Endothelial cell of umbilical vein (primary cell): Measurements from ENCODE around the gene BZW2. TPM values are rescaled to one million over a fixed set of nuclear protein-coding genes. Genes with fewer than 3 reads are reported as not detected.
"Not testable (repeated sequence)": the region's sequence is repeated elsewhere in the genome, so short reads cannot be mapped to it uniquely, and the experiment has no call there.

Source experiments
- BruUV-seq: library from RNA; stranded (reverse); fragments of 400-500 nt; replicated peaks from 2 replicates; lab custom pipeline; 2021; lab: Mats Ljungman, UMichigan
- CTCF ChIA-PET: fragments of 300-600, 350-600 bp; sonication (Branson Sonifier 250); formaldehyde crosslinking; loops from one replicate; lab custom pipeline; 2021; ENCODE audit warnings: antibody characterized with exemption, inconsistent platforms; lab: Charles Lee
- POLR2A ChIA-PET: fragments of 300-600, 350-600 bp; sonication (Branson Sonifier 250); formaldehyde crosslinking; loops from one replicate; lab custom pipeline; 2021; ENCODE audit warnings: antibody characterized with exemption, inconsistent platforms; lab: Charles Lee
- DNase-seq: peaks from one replicate; pipeline ENCODE4 v3.0.0-alpha.2; 2011; ENCODE audit warnings: low read depth, low spot score
- FAIRE-seq: peaks from 2 replicates; lab custom pipeline; 2011; peaks lifted over from hg19 to GRCh38; lab: Jason Lieb, UNC
- H2AFZ ChIP-seq: 2 replicates; pipeline ENCODE4 v1.6.0; 2012; ENCODE audit warnings: low read depth, low read length, control low read depth, inconsistent platforms
- H3K27ac ChIP-seq: 2 replicates; pipeline ENCODE4 v1.5.1; 2011; ENCODE audit warnings: low read depth, mild to moderate bottlenecking, control low read depth, low read length, moderate library complexity; ENCODE audit not compliant: insufficient read depth
- H3K27me3 ChIP-seq, 2 experiments: 2 replicates each; pipeline versions ENCODE4 v1.6.0 to v1.6.1; 2011; ENCODE audit warnings: low read length in 2 of 2, mixed read lengths in 1 of 2; ENCODE audit not compliant: control insufficient read depth in 2 of 2, insufficient read depth in 2 of 2
- H3K36me3 ChIP-seq, 2 experiments: 2 replicates in 1 of 2; 3 replicates in 1 of 2; pipeline ENCODE4 v1.5.1; 2011; ENCODE audit warnings: low read length in 2 of 2, mild to moderate bottlenecking in 1 of 2, moderate library complexity in 1 of 2; ENCODE audit not compliant: control insufficient read depth in 2 of 2, insufficient read depth in 2 of 2; ENCODE audit errors: extremely low read depth in 1 of 2
- H3K4me1 ChIP-seq: 3 replicates; pipeline ENCODE4 v1.5.1; 2011; ENCODE audit warnings: mild to moderate bottlenecking, low read length; ENCODE audit not compliant: control insufficient read depth, insufficient read depth; ENCODE audit errors: extremely low read depth
- H3K4me2 ChIP-seq: 2 replicates; pipeline ENCODE4 v1.6.1; 2011; ENCODE audit warnings: low read length, control low read depth, mixed read lengths; ENCODE audit not compliant: insufficient read depth
- H3K4me3 ChIP-seq, 3 experiments: fragments of 200-600 bp in 1 of 3; sonication (generic), shearing (Covaris generic) in 1 of 3; replicated peaks in 1 of 3; 2 replicates each; pipeline ENCODE4 v1.5.1; 2011 to 2016; ENCODE audit warnings: control low read depth in 3 of 3, low read length in 3 of 3, mild to moderate bottlenecking in 2 of 3, inconsistent platforms in 1 of 3, low read depth in 1 of 3, moderate library complexity in 1 of 3; ENCODE audit not compliant: insufficient read depth in 1 of 3
- H3K79me2 ChIP-seq: 2 replicates; pipeline ENCODE4 v1.6.0; 2012; ENCODE audit warnings: low read length, inconsistent platforms; ENCODE audit not compliant: control insufficient read depth, insufficient read depth
- H3K9ac ChIP-seq: replicated peaks from 2 replicates; pipeline ENCODE3; 2011; ENCODE audit warnings: low read length, control low read depth; ENCODE audit not compliant: insufficient read depth; ENCODE audit errors: extremely low read depth
- H3K9me1 ChIP-seq: replicated peaks from 3 replicates; pipeline ENCODE4 v1.6.0; 2011; ENCODE audit warnings: mild to moderate bottlenecking, low read length; ENCODE audit not compliant: control insufficient read depth, insufficient read depth; ENCODE audit errors: extremely low read depth
- H3K9me3 ChIP-seq: replicated peaks from 2 replicates; pipeline ENCODE4 v1.5.1; 2012; ENCODE audit warnings: low read length, inconsistent platforms; ENCODE audit not compliant: control insufficient read depth, insufficient read depth
- H4K20me1 ChIP-seq: replicated peaks from 2 replicates; pipeline ENCODE3; 2011; ENCODE audit warnings: mild to moderate bottlenecking, low read length; ENCODE audit not compliant: control insufficient read depth, insufficient read depth; ENCODE audit errors: extremely low read depth
- EZH2 ChIP-seq: IDR thresholded peaks from 2 replicates; pipeline ENCODE4 v1.6.1; 2012; ENCODE audit warnings: borderline replicate concordance, low read depth, mild to moderate bottlenecking, moderate library complexity, low read length, inconsistent platforms; ENCODE audit not compliant: severe bottlenecking
- FOS ChIP-seq: IDR thresholded peaks from 2 replicates; pipeline ENCODE4 v1.6.1; 2011; ENCODE audit warnings: mild to moderate bottlenecking, low read length, moderate library complexity, borderline replicate concordance; ENCODE audit not compliant: insufficient read depth
- GATA2 ChIP-seq: IDR thresholded peaks from 2 replicates; pipeline ENCODE4 v1.7.0; 2011; ENCODE audit warnings: low read depth, mild to moderate bottlenecking, moderate library complexity, mixed read lengths, low read length; ENCODE audit not compliant: insufficient read length, insufficient read depth
- JUN ChIP-seq: IDR thresholded peaks from 2 replicates; pipeline ENCODE4 v1.6.1; 2011; ENCODE audit warnings: borderline replicate concordance, low read depth; ENCODE audit not compliant: insufficient read length, insufficient read depth
- MYC ChIP-seq: IDR thresholded peaks from one replicate; pipeline ENCODE4 v1.6.1; 2011; ENCODE audit warnings: mild to moderate bottlenecking, low read depth, low read length
- POLR2A ChIP-seq: IDR thresholded peaks from 2 replicates; pipeline ENCODE4 v1.6.1; 2012; ENCODE audit warnings: low read depth, mild to moderate bottlenecking, control low read depth, low read length
- POLR2AphosphoS5 ChIP-seq: IDR thresholded peaks from 2 replicates; pipeline ENCODE4 v1.6.1; 2012; ENCODE audit warnings: low read depth, mild to moderate bottlenecking, control low read depth, low read length, moderate library complexity; ENCODE audit not compliant: insufficient read depth
- dilution Hi-C: fragments of 300-500 bp; cut with MboI; formaldehyde crosslinking; loops from one replicate; pipeline ENCODE4 v1.15.0; 2019; ENCODE audit warnings: low sequenced_read_pairs; ENCODE audit not compliant: extremely low pct_ligation_motif_present
- intact Hi-C: fragments of 100-400 bp; cut with micrococcal nuclease; formaldehyde crosslinking; loops from one replicate; pipeline ENCODE4 v1.10.0; 2022
- polyA plus RNA-seq, 4 experiments: library from polyadenylated mRNA; depleted of rRNA in 3 of 4; stranded (reverse) in 3 of 4; unstranded in 1 of 4; fragments of >200 nt; gene quantifications; 2 replicates each; pipeline versions ENCODE4 v1.2.1 to v1.2.3, GENCODE V29; 2011 to 2012; ENCODE audit warnings: missing spikeins in 1 of 4
- total RNA-seq: library from RNA; stranded (reverse); gene quantifications from 2 replicates; pipeline ENCODE4 v1.2.3, GENCODE V29; 2021
- TF ChIP-seq, protein P1 (sequence below): IDR thresholded peaks from 2 replicates; pipeline ENCODE4 v1.6.1; 2011; ENCODE audit not compliant: insufficient read depth, insufficient read length
- TF ChIP-seq, protein P2 (sequence below), 2 donors: IDR thresholded peaks; 1 replicate in 1 of 2; 2 replicates in 1 of 2; pipeline ENCODE4 v1.5.1; 2011; ENCODE audit warnings: low read length in 2 of 2, mild to moderate bottlenecking in 2 of 2, moderate library complexity in 2 of 2, control low read depth in 1 of 2, inconsistent platforms in 1 of 2, low read depth in 1 of 2; ENCODE audit not compliant: insufficient read depth in 1 of 2; ENCODE audit errors: extremely low read depth in 1 of 2

The BZW2 gene
- total and polyA plus RNA-seq, 2 donors (not counting 3 experiments of a cell fraction or from before 2014, with no cell fraction given): 39.7 to 106 TPM

DNA sequence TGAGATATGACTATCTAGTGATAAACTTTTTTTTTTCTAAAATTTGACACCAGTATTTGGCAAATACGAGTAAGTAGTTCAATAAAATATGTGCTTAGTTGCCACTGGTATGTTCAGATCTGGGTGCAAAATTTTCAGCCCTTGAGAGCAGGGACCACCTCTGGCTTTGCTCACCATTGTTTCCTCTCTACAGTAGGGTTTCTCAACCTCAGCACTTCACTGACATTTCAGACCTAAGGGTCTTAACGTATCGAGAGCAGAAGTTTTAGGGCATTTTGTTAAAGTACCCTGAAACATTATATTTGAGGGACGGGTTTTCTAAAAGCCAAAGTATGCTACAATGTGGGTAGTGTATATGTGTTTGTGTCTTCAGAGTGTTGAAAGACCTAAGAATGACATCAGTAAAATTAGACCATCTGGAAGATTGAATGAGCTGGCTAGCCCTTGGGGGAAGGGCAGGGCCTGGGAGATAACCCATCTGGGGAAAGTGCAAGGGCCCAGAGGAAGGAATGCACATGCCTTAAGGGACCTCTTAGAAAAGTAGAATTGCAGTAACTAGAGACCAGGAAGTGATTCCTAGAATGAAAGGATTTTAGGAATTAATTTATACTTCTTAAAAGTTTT, 11.8 kb downstream of the BZW2 start:
- no TSS peak for BruUV-seq
- FAIRE-seq (no peak), DNase-seq (no peak)
- Histone ChIP-seq H3K27me3 (no peaks in the 10 kb centered on the region), H3K9ac (no peak overlapping the region), H3K9me3 (no peaks in the 10 kb centered on the region), H3K4me1 (peaks cover 19% of the 10 kb centered on the region), H4K20me1 (peaks cover 2% of the 10 kb centered on the region), H3K4me2 (no peak overlapping the region), H3K27ac (no peak overlapping the region), H3K79me2 (peaks cover 94% of the 10 kb centered on the region), H3K4me3 (no peak overlapping the region), H2AFZ (no peak overlapping the region), H3K9me1 (no peaks in the 10 kb centered on the region), H3K36me3 (no peaks in the 10 kb centered on the region)
- CTCF ChIA-PET: interaction anchor here (0.6 to 1.5 kb wide), 2 partner anchors 9 to 38 kb away, joined by 3 read pairs; no protein-coding TSS in a partner anchor
- intact Hi-C loops (no loop called here), dilution Hi-C loops (no loop called here)
- TF ChIP-seq, protein P1, sequence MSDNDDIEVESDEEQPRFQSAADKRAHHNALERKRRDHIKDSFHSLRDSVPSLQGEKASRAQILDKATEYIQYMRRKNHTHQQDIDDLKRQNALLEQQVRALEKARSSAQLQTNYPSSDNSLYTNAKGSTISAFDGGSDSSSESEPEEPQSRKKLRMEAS: no peak
- TF ChIP-seq, protein P2, sequence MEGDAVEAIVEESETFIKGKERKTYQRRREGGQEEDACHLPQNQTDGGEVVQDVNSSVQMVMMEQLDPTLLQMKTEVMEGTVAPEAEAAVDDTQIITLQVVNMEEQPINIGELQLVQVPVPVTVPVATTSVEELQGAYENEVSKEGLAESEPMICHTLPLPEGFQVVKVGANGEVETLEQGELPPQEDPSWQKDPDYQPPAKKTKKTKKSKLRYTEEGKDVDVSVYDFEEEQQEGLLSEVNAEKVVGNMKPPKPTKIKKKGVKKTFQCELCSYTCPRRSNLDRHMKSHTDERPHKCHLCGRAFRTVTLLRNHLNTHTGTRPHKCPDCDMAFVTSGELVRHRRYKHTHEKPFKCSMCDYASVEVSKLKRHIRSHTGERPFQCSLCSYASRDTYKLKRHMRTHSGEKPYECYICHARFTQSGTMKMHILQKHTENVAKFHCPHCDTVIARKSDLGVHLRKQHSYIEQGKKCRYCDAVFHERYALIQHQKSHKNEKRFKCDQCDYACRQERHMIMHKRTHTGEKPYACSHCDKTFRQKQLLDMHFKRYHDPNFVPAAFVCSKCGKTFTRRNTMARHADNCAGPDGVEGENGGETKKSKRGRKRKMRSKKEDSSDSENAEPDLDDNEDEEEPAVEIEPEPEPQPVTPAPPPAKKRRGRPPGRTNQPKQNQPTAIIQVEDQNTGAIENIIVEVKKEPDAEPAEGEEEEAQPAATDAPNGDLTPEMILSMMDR (IDR thresholded peaks at IDR 0.05; ENCODE audit: extremely low read depth in 1 of 2, insufficient read depth in 1 of 2, low read depth in 1 of 2, low read length in 2 of 2): no peak
- no peak for TF ChIP-seq JUN
- no peak for TF ChIP-seq GATA2
- TF ChIP-seq POLR2A: no peak
- TF ChIP-seq FOS: no peak
- no peak for TF ChIP-seq EZH2
- no peak for TF ChIP-seq MYC
- no peak for TF ChIP-seq POLR2AphosphoS5
- POLR2A ChIA-PET: no interaction called here

DNA sequence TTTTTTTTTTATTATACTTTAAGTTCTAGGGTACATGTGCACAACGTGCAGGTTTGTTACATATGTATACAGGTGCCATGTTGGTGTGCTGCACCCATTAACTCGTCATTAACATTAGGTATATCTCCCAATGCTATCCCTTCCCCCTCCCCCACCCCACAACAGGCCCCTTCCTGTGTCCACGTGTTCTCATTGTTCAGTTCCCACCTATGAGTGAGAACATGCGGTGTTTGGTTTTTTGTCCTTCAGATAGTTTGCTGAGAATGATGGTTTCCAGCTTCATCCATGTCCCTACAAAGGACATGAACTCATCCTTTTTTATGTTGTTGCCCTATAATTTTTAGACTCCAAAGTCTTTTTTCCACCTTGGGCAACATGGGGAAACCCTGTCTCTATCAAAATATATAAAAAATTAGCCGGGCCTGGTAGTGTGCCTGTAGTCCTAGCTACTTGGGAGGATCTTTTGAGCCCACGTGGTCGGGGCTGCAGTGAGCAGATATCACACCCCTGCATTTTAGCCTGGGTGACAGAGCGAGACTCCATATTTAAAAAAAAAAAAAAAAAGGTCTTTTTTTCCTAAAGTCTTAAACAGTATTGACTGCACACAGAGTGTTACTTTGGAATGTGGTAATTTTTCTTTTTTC, 14.0 kb downstream of the BZW2 start:
- Histone ChIP-seq H3K79me2 (peaks cover 93% of the 10 kb centered on the region), H3K4me2 (peak overlapping the region; percentile 48), H3K4me1 (peaks cover 21% of the 10 kb centered on the region)
- H2AFZ ChIP-seq, H4K20me1 ChIP-seq, H3K36me3 ChIP-seq, BruUV-seq, DNase-seq, FAIRE-seq, H3K9me3 ChIP-seq, H3K27ac ChIP-seq, H3K4me3 ChIP-seq, H3K9ac ChIP-seq, dilution Hi-C loops, H3K9me1 ChIP-seq, H3K27me3 ChIP-seq: not testable (repeated sequence)
- ChIA-PET POLR2A (interaction anchor here (0.7 kb wide), 1 partner anchor 125 kb away, joined by 5 read pairs; no protein-coding TSS in a partner anchor), CTCF (interaction anchor here (1.0 kb wide), 1 partner anchor 35 kb away, joined by 3 read pairs; no protein-coding TSS in a partner anchor)
- intact Hi-C loops: loop anchor here (1.0 to 2.0 kb wide), 2 partner anchors 9 to 13 kb away; partner anchors contain the start of gene BZW2
